ENCODE results near the gene DGKH.

GRCh38 chr13:42146359-42146758, 97.9 kb downstream of the DGKH start:
- TF ChIP-seq TARDBP (IDR thresholded peaks at IDR 0.05) (no peak), SMC3 (conservative IDR thresholded peaks at IDR 0.05; ENCODE audit: insufficient read depth, low read depth, low read length) (no peak), ZC3H4 (CRISPR knock-in tag; IDR thresholded peaks at IDR 0.05; ENCODE audit: borderline replicate concordance) (no peak)

All from K562 (cell line).